CD4-positive, alpha-beta T cell treated with Interleukin-4 for 1 hour (primary cell): Measurements from ENCODE around the gene PTP4A1.
A peak's percentile ranks its signal among the peaks of the same experiment; 100 is the strongest.
"Not testable (repeated sequence)": the region's sequence is repeated elsewhere in the genome, so short reads cannot be mapped to it uniquely, and the experiment has no call there.

Experiments used
- DNase-seq, 2 donors: peaks; one replicate each; pipeline ENCODE4 v3.0.0-alpha.2; 2020 to 2022

Gene PTP4A1

DNA sequence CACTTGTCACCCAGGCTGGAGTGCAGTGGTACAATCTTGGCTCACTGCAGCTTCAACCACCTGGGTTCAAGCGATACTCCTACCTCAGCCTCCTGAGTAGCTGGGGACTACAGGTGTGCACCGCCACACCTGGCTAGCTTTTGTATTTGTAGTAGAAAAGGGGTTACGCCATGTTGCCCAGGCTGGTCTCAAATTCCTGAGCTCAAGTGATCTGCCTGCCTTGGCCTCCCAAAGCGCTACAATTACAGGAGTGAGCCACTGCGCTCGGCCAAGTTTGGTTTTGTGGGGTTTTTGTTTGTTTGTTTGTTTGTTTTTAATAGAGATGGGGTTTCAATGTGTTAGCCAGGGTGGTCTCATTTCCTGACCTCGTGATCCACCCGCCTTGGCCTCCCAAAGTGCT is 12.3 kb downstream of the PTP4A1 start:
- no peak for DNase-seq

DNA sequence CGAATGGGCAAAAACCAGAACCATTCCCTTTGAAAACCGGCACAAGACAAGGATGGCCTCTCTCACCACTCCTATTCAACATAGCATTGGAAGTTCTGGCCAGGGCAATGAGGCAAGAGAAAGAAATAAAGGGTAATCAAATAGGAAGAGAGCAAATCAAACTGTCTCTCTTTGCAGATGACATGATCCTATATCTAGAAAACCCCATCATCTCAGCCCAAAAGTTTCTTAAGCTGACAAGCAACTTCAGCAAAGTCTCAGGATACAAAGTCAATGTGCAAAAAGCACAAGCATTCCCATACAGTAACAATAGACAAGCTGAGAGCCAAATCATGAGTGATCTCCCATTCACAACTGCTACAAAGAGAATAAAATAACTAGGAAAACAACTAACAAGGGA is 13.4 kb downstream of the PTP4A1 start:
- DNase-seq: not testable (repeated sequence)

DNA sequence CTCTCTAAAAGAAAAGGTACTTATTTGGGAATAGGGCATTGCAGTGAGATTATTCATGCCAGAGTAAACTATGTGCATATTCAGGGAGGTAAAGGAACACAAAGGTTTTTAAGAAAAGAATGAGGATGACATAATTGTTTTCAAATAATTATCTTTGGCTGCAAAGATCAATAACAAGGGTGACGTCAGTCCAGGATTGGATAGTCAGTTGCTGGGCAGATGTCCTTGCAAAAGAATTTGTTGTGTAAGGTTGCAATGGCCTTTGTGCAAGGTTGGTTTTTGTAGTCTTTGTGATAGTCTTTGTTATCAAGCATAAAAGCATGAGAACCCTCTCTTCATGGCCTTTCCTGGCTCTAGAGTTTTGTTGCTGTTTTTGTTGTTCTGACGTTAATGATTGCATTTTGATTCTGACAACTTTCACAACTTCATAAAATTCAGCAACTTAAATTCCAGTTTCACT is 17.7 kb downstream of the PTP4A1 start:
- DNase-seq: no peak

DNA sequence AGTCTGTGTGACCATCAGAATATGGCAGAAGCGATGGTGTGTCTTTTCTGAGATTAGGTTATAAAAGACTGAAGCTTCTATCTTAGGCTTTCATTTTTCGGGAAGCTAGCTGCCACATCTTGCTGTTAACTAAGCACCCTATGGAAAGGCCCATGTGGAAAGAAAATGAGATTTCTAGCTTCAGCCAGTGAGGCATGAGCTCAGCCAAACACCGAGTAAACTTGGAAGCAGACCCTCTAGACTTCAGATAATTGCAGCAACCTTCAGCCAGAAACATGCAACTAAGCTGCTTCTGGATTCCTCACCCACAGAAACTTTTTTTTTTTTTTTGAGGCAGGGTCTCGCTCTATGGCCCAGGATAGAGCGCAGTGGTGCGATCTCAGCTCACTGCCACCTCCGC is 20.6 kb downstream of the PTP4A1 start:
- DNase-seq: no peak

DNA sequence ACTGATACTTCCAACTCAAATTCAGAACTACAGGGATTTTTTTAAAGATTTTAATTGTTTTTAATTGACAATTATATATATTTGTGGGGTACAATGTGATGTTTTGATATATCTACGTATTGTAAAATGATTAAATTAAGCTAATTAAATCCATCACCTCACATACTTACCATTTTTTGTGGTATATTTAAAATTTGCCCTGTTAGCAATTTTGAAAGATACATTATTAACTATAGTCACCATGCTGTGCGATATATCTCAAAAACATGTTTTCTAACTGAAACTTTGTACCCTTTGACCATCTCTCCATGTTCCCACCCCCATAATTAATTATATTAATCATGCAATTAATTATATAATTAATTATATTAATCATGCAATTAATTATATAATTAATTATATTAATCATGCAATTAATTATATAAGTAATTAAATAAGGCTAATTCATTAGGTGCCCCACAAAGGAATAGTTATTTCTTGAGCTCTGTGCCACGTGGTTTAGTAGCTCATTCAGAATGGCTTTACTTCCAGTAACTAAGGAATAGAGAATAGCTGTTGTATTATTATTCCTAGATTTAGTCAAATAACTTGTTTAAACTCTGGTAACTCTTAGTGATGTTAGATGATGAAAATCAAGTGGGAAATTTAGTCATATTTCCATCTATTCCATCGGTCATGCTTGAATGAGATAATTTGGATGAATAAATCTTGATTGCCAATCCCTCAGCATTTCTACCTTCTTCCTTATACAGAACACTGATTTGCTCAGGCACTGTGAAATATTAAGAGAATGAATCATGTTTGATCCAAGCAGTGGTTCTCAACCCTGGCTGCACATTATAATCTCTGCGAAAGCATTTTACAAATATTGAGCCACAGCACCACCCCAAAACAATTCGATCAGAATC is 25.1 kb downstream of the PTP4A1 start:
- no peak for DNase-seq

DNA sequence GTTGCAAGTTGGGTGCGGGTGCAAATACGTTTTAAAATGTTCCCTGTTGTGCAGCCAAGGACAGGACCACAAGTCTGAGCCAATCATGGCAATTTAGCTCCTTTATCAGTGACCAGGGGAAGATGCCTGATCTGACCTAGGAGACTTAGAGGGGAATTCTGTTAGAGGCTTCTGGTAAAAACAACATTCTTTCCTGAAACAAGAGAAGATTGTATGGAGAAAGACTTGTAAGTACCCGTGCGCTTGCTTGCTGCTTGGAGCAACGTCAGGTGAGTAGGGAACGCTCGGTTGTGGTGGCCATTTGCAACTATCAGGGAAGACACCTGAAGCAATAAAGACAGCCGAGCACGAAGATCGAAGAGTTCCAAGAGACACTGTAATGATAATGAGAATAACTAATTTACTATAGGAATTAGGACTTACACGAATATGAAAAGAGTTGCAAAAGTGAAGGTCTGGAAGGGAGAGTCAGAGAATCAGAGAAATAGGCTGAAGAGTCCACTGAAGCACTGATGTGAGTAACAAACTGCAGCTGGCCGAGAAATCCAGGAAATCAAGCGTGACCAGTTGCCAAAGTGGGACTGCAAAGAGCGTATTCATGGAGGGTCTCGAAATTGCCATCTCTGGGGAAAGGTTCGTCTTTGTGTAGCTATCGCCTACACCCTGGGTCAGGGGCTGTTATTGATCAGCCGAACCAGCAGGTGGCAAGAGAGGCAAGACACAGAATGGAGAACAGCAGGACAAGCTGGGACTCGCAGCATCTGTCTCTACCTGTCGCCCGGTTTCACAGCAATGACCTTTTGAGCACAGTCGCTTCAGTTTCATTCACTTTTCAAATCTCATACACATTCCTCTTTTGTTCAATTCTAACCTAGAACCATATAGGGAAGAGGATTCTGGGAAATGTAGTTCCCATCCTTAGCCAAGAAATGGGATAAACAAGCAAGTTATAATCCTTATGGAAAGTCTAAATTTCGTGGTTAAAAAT is 26.1 kb downstream of the PTP4A1 start:
- peak; percentile 84 for DNase-seq

DNA sequence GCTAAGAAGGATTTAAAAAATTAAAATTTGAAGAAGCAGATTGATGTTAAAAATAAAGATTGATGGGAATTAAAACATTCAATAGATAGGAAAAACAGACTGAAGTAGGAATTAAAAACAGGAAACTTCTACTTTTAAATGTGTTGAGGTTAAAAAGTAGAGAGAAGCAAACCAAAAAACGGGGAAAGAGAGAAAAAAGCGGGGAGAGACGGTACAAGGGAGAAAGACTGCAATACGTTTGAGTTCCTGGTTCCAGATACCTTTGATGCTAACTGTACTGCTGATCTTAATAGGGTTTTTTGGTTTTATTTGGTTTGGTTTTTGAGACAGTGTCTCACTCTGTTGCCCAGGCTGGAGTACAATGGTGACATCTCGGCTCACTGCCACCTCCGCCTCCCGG is 27.0 kb downstream of the PTP4A1 start:
- no peak for DNase-seq

DNA sequence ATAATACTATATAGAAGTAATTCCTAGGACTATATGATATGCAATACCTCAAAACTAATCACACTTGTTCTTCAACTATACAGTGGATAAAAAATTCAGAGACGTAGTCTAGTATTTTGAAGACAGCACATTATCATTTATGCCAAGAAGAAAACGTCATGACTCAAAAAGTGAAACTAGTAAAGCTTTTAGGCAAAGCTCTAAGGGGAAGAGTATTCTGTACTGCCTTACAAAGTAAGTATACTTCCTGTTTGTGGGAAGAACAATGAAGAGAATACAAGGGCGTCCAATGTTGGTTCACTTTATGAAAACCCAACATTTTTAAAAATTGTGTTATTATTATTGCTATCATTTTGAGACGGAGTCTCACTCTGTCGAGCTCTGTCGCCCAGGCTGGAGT is 27.9 kb downstream of the PTP4A1 start:
- DNase-seq: no peak

DNA sequence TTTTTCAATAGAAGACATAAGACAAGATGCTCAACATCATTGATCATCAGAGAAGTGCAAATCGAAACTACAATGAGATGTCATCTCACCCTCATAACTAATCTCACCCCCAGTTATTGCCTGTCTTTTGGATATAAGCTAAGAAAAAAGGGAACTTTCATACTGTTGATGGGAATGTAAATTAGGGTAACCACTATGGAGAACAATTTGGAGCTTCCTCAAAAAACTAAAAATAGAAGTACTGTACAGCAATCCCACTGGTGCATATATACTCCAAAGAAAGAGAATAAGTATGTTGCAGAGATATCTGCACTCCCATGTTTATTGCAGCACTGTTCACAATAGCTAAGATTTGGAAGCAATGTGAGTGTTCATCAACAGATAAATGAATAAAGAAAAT is 37.0 kb downstream of the PTP4A1 start:
- DNase-seq: no peak

DNA sequence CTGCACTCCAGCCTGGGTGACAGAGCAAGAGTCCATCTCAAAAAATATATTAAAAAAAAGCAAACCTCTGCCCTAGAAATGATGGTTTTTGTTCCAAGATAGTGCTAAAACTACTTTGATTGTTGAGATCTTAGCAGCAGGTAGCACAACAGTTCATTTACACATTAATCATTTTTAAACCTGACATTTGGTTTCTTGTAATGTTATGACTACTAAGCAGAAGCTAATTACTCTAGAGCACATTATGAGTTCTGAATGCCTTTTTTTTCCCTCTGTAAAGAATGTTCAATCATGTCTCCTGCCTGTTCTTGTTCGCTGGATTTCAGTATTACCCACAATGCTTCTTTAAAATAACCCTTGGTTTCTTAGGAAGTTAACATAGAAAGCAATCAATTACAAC is 38.7 kb downstream of the PTP4A1 start:
- DNase-seq: no peak

DNA sequence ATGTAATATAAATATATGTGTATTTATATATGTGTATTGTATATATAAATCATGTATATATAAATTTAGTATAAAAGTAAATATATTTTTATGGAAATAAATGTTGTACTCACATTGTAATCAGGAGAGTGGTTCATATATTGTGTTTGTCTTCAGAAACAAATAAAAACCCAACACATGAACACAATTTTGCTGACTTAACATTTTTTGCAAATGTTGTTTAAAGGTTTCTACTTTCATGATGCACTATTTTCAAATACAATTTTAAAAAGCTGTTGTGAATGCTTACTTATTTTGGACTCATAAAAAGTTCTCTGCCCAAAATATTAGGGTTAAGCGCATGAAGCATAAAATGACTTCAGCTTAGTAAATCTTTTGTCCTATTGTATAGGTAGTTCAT is 39.3 kb downstream of the PTP4A1 start:
- no peak for DNase-seq

DNA sequence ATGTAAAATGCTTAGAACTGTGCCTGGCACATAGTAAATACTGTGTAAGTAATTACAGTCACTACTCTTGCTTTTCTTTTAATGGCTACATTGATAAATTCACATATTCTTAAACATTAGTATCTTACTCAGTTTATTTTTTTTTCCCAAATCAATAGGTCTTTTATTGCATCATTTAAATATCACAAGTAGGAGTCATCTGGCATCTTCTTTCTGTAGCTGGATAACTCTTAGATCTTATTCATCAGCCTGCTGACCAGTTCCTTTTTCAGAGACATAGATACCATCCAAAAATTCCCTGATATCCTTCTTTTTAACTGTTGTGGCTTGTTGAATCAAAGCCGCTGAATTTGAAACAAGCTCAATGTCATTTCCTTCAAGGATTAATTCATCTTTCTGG is 43.3 kb downstream of the PTP4A1 start:
- no peak for DNase-seq
